Peyer's patch (tissue), 4 donors: ENCODE data around the gene OMA1. TPM values are rescaled to one million over a fixed set of nuclear protein-coding genes. Genes with fewer than 3 reads are reported as not detected.
A peak's percentile ranks its signal among the peaks of the same experiment; 100 is the strongest.
"Not testable (repeated sequence)": the region's sequence is repeated elsewhere in the genome, so short reads cannot be mapped to it uniquely, and the experiment has no call there.

Source experiments
- DNase-seq, 3 donors: peaks; one replicate each; pipeline ENCODE4 v3.0.0-alpha.2; 2017 to 2019
- H3K27ac ChIP-seq, 4 donors: fragments of 200-600 bp; sonication (generic); one replicate each; pipeline ENCODE4 v1.5.1; 2016 to 2019
- H3K27me3 ChIP-seq, 2 donors: fragments of 200-600 bp; sonication (generic); one replicate each; pipeline ENCODE4 v1.5.1; 2019
- H3K36me3 ChIP-seq, 3 donors: fragments of 200-600 bp; sonication (generic); one replicate each; pipeline ENCODE4 v1.5.1; 2016 to 2019
- H3K4me1 ChIP-seq, 4 donors: fragments of 200-600 bp; sonication (generic); one replicate each; pipeline ENCODE4 v1.5.1; 2016 to 2019
- H3K4me3 ChIP-seq, 4 donors: fragments of 200-600 bp; sonication (generic); 1 replicate in 3 of 4; 2 replicates in 1 of 4; pipeline ENCODE4 v1.5.1; 2016 to 2019; ENCODE audit warnings: mild to moderate bottlenecking in 1 of 4
- H3K9me3 ChIP-seq, 4 donors: fragments of 200-600 bp; sonication (generic); one replicate each; pipeline ENCODE4 v1.5.1; 2016 to 2019; ENCODE audit warnings: mild to moderate bottlenecking in 1 of 4
- POLR2A ChIP-seq, 2 donors: fragments of 450-650 bp; IDR thresholded peaks; one replicate each; pipeline ENCODE4 v1.5.1; 2017; ENCODE audit warnings: antibody characterized with exemption in 2 of 2, mild to moderate bottlenecking in 2 of 2, moderate library complexity in 2 of 2
- total RNA-seq, 4 donors: library from RNA; depleted of rRNA; stranded (reverse); fragments of >200 nt; gene quantifications; one replicate each; pipeline ENCODE4 v1.1.0, GENCODE V29; 2016
- TF ChIP-seq, protein P1 (sequence below), 6 experiments: fragments of 450-650 bp in 4 of 6; fragments of 200-600 bp in 2 of 6; sonication (generic) in 1 of 6; IDR thresholded peaks; one replicate each; pipeline ENCODE4 v1.5.1; 2017 to 2019; ENCODE audit warnings: antibody characterized with exemption in 6 of 6, mild to moderate bottlenecking in 3 of 6, moderate library complexity in 1 of 6

The OMA1 gene
- total RNA-seq, 4 donors from 2014 or later = 15.5 to 52.8 (median 17.6) TPM

DNA sequence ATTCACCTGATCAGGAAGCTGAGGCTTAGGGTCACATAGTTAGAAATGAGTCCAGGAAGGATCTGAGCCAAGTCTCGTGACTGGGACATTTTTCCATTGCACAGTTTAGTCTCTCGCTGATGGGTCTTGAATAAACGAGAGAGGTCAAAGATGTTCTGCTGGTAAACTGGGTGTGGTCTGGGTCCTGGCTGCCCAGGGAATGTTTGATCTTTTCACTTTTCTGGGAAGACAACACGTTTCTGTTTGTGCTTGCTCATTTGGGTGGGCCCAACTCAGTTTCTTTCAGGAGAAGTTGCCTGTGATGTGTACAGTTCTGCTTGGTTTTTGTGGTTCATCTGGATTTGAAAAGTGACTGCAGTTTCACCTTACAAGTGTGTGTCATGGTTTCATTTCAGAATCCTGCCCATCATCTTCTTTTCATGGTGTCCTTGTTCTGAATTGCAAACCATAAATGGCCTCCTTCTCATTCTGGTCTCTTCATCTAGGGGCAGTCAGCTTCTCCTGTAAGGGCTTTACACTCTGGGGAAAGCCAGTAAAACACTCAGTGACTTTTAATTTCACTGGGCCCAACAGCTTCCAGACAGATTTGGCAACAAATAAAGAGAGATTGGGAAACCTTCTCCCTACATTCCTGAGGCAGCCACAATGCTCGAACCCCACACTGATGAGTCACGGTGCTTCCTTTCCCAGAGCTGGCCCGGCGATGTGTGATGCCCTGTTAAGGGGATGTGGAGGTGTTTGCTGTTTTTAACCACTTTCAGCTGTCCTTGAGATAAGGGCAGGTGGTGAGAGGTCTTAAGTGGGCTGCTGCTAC lies 37.8 kb upstream of the OMA1 start:
- DNase-seq = peak in 2 of 3 donors; percentile 25 to 69
- no peak for TF ChIP-seq POLR2A (IDR thresholded peaks at IDR 0.05)
- TF ChIP-seq, protein P1, sequence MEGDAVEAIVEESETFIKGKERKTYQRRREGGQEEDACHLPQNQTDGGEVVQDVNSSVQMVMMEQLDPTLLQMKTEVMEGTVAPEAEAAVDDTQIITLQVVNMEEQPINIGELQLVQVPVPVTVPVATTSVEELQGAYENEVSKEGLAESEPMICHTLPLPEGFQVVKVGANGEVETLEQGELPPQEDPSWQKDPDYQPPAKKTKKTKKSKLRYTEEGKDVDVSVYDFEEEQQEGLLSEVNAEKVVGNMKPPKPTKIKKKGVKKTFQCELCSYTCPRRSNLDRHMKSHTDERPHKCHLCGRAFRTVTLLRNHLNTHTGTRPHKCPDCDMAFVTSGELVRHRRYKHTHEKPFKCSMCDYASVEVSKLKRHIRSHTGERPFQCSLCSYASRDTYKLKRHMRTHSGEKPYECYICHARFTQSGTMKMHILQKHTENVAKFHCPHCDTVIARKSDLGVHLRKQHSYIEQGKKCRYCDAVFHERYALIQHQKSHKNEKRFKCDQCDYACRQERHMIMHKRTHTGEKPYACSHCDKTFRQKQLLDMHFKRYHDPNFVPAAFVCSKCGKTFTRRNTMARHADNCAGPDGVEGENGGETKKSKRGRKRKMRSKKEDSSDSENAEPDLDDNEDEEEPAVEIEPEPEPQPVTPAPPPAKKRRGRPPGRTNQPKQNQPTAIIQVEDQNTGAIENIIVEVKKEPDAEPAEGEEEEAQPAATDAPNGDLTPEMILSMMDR (IDR thresholded peaks at IDR 0.05) = no peak
- no peaks in the 10 kb centered on the region for H3K27me3 ChIP-seq
- H3K27ac ChIP-seq = peak overlapping the region; percentile 5 to 51 (median 30)
- no peaks in the 10 kb centered on the region for H3K9me3 ChIP-seq
- H3K4me1 ChIP-seq = no peaks in the 10 kb centered on the region
- H3K36me3 ChIP-seq = no peaks in the 10 kb centered on the region
- no peak overlapping the region for H3K4me3 ChIP-seq

DNA sequence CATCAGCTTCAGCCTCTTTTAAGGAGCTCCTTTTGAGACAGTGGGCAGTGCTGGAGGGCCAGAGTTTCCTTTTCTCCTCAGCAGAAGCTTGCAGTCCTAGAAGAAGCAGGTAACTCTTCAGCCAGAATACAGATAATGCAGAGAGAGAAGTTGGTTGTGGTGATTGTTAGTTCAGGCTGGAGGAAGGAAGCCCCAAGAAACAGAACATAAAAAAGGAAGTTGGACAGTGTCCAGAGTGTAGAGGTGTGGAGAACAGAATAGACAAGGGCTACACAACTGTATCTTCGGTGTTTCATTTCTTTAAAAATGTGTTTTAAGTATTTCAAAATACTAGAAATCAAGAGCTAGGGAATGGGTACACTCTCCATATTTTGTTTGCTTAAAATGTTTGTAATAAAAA lies 37.0 kb upstream of the OMA1 start:
- no peak overlapping the region for H3K27ac ChIP-seq

DNA sequence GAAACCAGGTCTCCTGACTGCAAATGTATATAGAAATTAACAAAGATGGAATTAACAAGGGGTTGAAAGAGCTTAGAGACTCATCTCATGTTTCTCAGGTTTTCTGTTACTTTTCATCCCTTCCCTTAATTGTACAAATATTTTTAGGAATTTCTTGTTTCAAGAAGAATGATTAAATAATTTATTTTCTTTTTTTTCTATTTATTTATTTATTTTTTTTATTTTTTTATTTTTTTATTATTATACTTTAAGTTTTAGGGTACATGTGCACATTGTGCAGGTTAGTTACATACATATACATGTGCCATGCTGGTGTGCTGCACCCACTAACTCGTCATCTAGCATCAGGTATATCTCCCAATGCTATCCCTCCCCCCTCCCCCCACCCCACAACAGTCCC lies 35.6 kb upstream of the OMA1 start:
- DNase-seq, H3K36me3 ChIP-seq: not testable (repeated sequence)

More for the DNA sequence above, 37.0 kb upstream of the OMA1 start:
- DNase-seq = no peak
- no peaks in the 10 kb centered on the region for H3K36me3 ChIP-seq
- no peaks in the 10 kb centered on the region for H3K9me3 ChIP-seq
- H3K4me3 ChIP-seq = no peak overlapping the region
- no peaks in the 10 kb centered on the region for H3K27me3 ChIP-seq
- no peaks in the 10 kb centered on the region for H3K4me1 ChIP-seq
- TF ChIP-seq, protein P1 (IDR thresholded peaks at IDR 0.05) = no peak
- no peak for TF ChIP-seq POLR2A (IDR thresholded peaks at IDR 0.05)

GRCh38 chr1:58581641-58582040 lies 35.1 kb upstream of the OMA1 start:
- Histone ChIP-seq H3K4me1 (peaks cover 0 to 8% (median 4%) of the 10 kb centered on the region in 4 donors), H3K36me3 (no peaks in the 10 kb centered on the region), H3K27ac (no peak overlapping the region), H3K27me3 (peaks cover 0 to 11% of the 10 kb centered on the region in 2 donors), H3K9me3 (no peaks in the 10 kb centered on the region), H3K4me3 (no peak overlapping the region)
- TF ChIP-seq, protein P1 (IDR thresholded peaks at IDR 0.05) = no peak
- no peak for TF ChIP-seq POLR2A (IDR thresholded peaks at IDR 0.05)
- no peak for DNase-seq

More for the DNA sequence above, 35.6 kb upstream of the OMA1 start:
- H3K4me1 ChIP-seq, H3K27ac ChIP-seq, H3K4me3 ChIP-seq, H3K9me3 ChIP-seq, H3K27me3 ChIP-seq: not testable (repeated sequence)

DNA sequence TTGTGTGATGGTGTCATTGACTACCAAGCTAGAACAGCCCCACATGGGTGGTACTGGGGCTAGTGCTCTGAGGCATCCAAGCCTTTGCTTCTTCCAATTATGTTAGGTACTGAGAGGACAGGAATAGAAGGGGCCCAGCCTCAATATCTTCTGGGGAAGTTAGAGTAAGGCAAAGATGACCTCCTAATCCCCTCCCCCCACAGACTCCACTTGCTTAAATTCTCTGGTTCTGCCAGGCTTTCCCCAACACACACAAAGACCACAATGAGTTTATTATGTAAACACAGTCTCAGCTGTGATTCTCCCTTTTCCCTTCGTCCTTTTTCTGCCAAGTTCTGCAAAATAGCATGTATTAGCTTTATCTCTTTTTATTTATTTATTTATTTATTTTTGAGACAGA lies 33.7 kb upstream of the OMA1 start:
- Histone ChIP-seq H3K9me3 (no peaks in the 10 kb centered on the region), H3K4me3 (no peak overlapping the region), H3K4me1 (peaks cover 0 to 15% (median 5%) of the 10 kb centered on the region in 4 donors), H3K27ac (no peak overlapping the region), H3K27me3 (peaks cover 0 to 22% of the 10 kb centered on the region in 2 donors), H3K36me3 (no peaks in the 10 kb centered on the region)
- TF ChIP-seq POLR2A (IDR thresholded peaks at IDR 0.05) = no peak
- TF ChIP-seq, protein P1 (IDR thresholded peaks at IDR 0.05) = no peak
- no peak for DNase-seq

- Histone ChIP-seq H3K4me1 (peaks cover 0 to 15% (median 5%) of the 10 kb centered on the region in 4 donors), H3K4me3 (peak overlapping the region in 3 of 4 donors; percentile 25 to 55 (median 46)), H3K27ac (no peak overlapping the region), H3K27me3 (peaks cover 0 to 22% of the 10 kb centered on the region in 2 donors), H3K36me3 (no peaks in the 10 kb centered on the region), H3K9me3 (no peaks in the 10 kb centered on the region)
- DNase-seq = no peak
- TF ChIP-seq, protein P1 (IDR thresholded peaks at IDR 0.05) = no peak
- TF ChIP-seq POLR2A (IDR thresholded peaks at IDR 0.05) = no peak
Measured at GRCh38 chr1:58577654-58578030, 31.1 kb upstream of the OMA1 start.
